ENCODE measurements around the gene RRN3. TPM values are rescaled to one million over a fixed set of nuclear protein-coding genes. Genes with fewer than 3 reads are reported as not detected.

The RRN3 gene
- total RNA-seq, 1 experiment from 2014 or later = 32.2 TPM

DNA sequence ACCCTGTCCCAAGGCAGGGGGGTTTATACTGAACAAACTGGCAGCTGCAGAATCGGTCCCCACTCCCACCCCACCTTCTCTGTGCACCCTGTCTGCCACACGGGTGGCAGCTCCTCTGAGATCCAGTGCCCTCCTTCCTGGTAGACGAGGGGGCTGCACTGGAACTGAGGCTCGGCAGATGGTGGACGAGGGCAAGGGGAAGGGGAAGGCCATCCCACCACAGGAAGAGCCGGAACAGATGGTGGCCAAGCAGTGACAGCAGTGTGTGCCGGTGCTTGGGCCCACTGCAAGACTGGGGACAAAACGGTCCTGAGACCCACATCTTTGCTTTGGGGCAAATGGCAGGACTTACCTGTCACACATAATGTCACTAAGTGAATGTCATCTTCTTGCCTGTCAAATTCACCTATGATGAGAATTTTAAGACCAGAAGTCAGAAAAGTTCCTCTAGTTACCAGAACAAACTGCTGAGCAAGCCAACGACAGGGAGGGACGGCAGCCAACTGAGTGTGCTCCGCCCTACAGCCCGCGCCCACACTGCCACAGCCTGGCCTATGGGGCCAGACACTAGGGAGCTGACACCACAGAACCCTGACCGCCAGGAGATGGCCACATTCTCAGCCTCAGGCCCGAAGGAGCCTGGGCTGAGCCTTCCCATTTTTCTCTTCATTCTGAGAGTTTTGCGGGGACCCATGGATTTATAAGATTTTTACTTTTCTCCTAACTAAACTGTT, 52.6 kb downstream of the RRN3 start:
- H3K36me3 Mint-ChIP-seq (ENCODE audit: insufficient read depth, unreplicated experiment) = peaks cover 62% of the 10 kb centered on the region
- H3K4me3 ChIP-seq (ENCODE audit: low read depth, low read length) = no peak overlapping the region
- no peaks in the 10 kb centered on the region for H3K27me3 Mint-ChIP-seq (ENCODE audit: insufficient read depth, unreplicated experiment)
- ChIA-PET POLR2A (no interaction called here), CTCF (no interaction called here)
- BruUV-seq (replicated peaks) = no TSS peak
- no peak for DNase-seq
- intact Hi-C loops (cut with micrococcal nuclease; ENCODE audit: unreplicated experiment) = no loop called here
- H3K4me1 ChIP-seq = no peaks in the 10 kb centered on the region
- H3K27ac Mint-ChIP-seq (ENCODE audit: unreplicated experiment) = no peak overlapping the region
- peaks cover 4% of the 10 kb centered on the region; the same call in 1 of the 2 replicates for H3K36me3 ChIP-seq (ENCODE audit: control insufficient read depth, insufficient read depth, low read length)
- no peaks in the 10 kb centered on the region for H3K9me3 Mint-ChIP-seq (ENCODE audit: unreplicated experiment)
- TF ChIP-seq, protein P1, sequence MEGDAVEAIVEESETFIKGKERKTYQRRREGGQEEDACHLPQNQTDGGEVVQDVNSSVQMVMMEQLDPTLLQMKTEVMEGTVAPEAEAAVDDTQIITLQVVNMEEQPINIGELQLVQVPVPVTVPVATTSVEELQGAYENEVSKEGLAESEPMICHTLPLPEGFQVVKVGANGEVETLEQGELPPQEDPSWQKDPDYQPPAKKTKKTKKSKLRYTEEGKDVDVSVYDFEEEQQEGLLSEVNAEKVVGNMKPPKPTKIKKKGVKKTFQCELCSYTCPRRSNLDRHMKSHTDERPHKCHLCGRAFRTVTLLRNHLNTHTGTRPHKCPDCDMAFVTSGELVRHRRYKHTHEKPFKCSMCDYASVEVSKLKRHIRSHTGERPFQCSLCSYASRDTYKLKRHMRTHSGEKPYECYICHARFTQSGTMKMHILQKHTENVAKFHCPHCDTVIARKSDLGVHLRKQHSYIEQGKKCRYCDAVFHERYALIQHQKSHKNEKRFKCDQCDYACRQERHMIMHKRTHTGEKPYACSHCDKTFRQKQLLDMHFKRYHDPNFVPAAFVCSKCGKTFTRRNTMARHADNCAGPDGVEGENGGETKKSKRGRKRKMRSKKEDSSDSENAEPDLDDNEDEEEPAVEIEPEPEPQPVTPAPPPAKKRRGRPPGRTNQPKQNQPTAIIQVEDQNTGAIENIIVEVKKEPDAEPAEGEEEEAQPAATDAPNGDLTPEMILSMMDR (IDR thresholded peaks at IDR 0.05; ENCODE audit: insufficient read depth in 1 of 2, low read depth in 1 of 2, low read length in 1 of 2, severe bottlenecking in 1 of 2, unreplicated experiment in 1 of 2) = no peak
- no peaks in the 10 kb centered on the region for H3K4me1 Mint-ChIP-seq (ENCODE audit: low read depth, unreplicated experiment)
- H3K4me3 Mint-ChIP-seq (ENCODE audit: unreplicated experiment) = no peak overlapping the region
- H3K27me3 ChIP-seq (replicated peaks; ENCODE audit: control insufficient read depth, insufficient read depth, low read length) = no peaks in the 10 kb centered on the region
- H3K9me3 ChIP-seq = no peaks in the 10 kb centered on the region

DNA sequence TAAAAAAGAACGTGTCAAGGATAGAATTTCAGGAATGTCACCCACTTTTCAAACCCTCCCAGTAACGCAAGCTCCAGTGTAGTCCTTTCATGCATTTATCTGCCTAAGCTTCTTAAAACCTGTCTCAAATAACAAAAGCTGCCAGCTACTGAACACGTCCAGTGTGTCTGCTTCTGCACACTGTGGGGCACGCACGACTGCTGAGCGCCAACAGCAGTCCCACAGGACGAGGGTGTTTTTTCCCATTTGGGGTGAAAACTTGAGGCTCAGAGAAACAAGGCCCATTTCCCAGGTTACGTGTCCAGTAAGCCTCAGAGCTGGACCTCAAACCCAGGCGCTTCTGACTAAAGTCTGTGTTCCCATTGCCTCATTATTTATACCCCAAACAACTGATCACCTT, 55.4 kb downstream of the RRN3 start:
- Mint-ChIP-seq H3K27me3 (ENCODE audit: insufficient read depth, unreplicated experiment) (no peaks in the 10 kb centered on the region), H3K4me1 (ENCODE audit: low read depth, unreplicated experiment) (no peaks in the 10 kb centered on the region), H3K27ac (ENCODE audit: unreplicated experiment) (no peak overlapping the region), H3K36me3 (ENCODE audit: insufficient read depth, unreplicated experiment) (peaks cover 70% of the 10 kb centered on the region), H3K9me3 (ENCODE audit: unreplicated experiment) (no peaks in the 10 kb centered on the region), H3K4me3 (ENCODE audit: unreplicated experiment) (no peak overlapping the region)
- Histone ChIP-seq H3K9me3 (no peaks in the 10 kb centered on the region), H3K36me3 (ENCODE audit: control insufficient read depth, insufficient read depth, low read length) (peaks cover 4% of the 10 kb centered on the region; the same call in 1 of the 2 replicates), H3K4me1 (no peaks in the 10 kb centered on the region), H3K27me3 (replicated peaks; ENCODE audit: control insufficient read depth, insufficient read depth, low read length) (no peaks in the 10 kb centered on the region), H3K4me3 (ENCODE audit: low read depth, low read length) (no peak overlapping the region)
- DNase-seq = no peak
- no TSS peak for BruUV-seq (replicated peaks)
- TF ChIP-seq, protein P1 (IDR thresholded peaks at IDR 0.05; ENCODE audit: insufficient read depth in 1 of 2, low read depth in 1 of 2, low read length in 1 of 2, severe bottlenecking in 1 of 2, unreplicated experiment in 1 of 2) = no peak
- intact Hi-C loops (cut with micrococcal nuclease; ENCODE audit: unreplicated experiment) = no loop called here
- CTCF ChIA-PET = no interaction called here
- POLR2A ChIA-PET = no interaction called here

DNA sequence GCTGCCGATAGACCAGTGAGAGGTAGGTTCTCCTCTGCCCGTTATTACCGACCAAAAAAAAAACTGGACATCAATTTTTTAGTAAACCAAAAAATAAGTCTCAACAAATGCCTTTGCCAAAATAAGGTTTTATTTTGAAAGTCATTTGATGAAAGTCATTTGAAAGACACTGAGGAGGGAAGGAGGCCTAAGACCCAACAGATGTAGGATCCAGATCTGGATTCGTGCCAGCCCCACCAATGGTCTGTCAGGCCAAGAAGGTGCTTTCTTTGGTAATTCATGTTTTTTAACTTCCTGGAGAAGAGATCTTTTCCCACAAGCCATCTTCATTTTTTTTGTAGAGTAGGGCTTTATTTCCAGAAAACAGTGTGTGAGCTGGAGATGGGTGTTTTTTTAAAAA, 56.3 kb downstream of the RRN3 start:
- Histone ChIP-seq H3K27me3 (replicated peaks; ENCODE audit: control insufficient read depth, insufficient read depth, low read length) (no peaks in the 10 kb centered on the region), H3K9me3 (no peaks in the 10 kb centered on the region), H3K4me3 (ENCODE audit: low read depth, low read length) (no peak overlapping the region), H3K36me3 (ENCODE audit: control insufficient read depth, insufficient read depth, low read length) (peaks cover 6% of the 10 kb centered on the region), H3K4me1 (no peaks in the 10 kb centered on the region)
- Mint-ChIP-seq H3K4me3 (ENCODE audit: unreplicated experiment) (no peak overlapping the region), H3K9me3 (ENCODE audit: unreplicated experiment) (no peaks in the 10 kb centered on the region), H3K4me1 (ENCODE audit: low read depth, unreplicated experiment) (no peaks in the 10 kb centered on the region), H3K27ac (ENCODE audit: unreplicated experiment) (no peak overlapping the region), H3K36me3 (ENCODE audit: insufficient read depth, unreplicated experiment) (peaks cover 73% of the 10 kb centered on the region), H3K27me3 (ENCODE audit: insufficient read depth, unreplicated experiment) (no peaks in the 10 kb centered on the region)
- POLR2A ChIA-PET = no interaction called here
- TF ChIP-seq, protein P1 (IDR thresholded peaks at IDR 0.05; ENCODE audit: insufficient read depth in 1 of 2, low read depth in 1 of 2, low read length in 1 of 2, severe bottlenecking in 1 of 2, unreplicated experiment in 1 of 2) = no peak
- CTCF ChIA-PET = no interaction called here
- intact Hi-C loops (cut with micrococcal nuclease; ENCODE audit: unreplicated experiment) = no loop called here
- no peak for DNase-seq
- BruUV-seq (replicated peaks) = no TSS peak

Measured in Caco-2 (cell line).